Mucosa of descending colon (tissue), 3 donors: ENCODE data around the gene KANK2. TPM values are rescaled to one million over a fixed set of nuclear protein-coding genes. Genes with fewer than 3 reads are reported as not detected.
A peak's percentile ranks its signal among the peaks of the same experiment; 100 is the strongest.

Experiments
- ATAC-seq: fragments of 200-7000 bp; cut with Tn5 transposase; one replicate; pipeline ENCODE4 v1.9.1; 2020; ENCODE audit warnings: mild to moderate bottlenecking, moderate library complexity
- DNase-seq, 3 donors: peaks; one replicate each; pipeline ENCODE4 v3.0.0-alpha.2; 2020
- H3K36me3 ChIP-seq: fragments of 200-600 bp; one replicate; pipeline ENCODE4 v1.8.0; 2021; ENCODE audit warnings: low read depth, mild to moderate bottlenecking
- H3K4me1 ChIP-seq: fragments of 200-600 bp; one replicate; pipeline ENCODE4 v1.8.0; 2021; ENCODE audit warnings: low read depth, mild to moderate bottlenecking
- H3K4me3 ChIP-seq: fragments of 200-600 bp; one replicate; pipeline ENCODE4 v1.8.0; 2021; ENCODE audit warnings: mild to moderate bottlenecking
- H3K9me3 ChIP-seq: fragments of 200-600 bp; one replicate; pipeline ENCODE4 v1.8.0; 2021; ENCODE audit warnings: mild to moderate bottlenecking
- CTCF ChIP-seq: fragments of 200-600 bp; IDR thresholded peaks from one replicate; pipeline ENCODE4 v1.8.0; 2022; ENCODE audit warnings: antibody characterized with exemption, mild to moderate bottlenecking
- intact Hi-C, 2 donors: fragments of 100-400 bp; cut with DNase I in 1 of 2; cut with micrococcal nuclease in 1 of 2; formaldehyde crosslinking; loops; one replicate each; pipeline versions ENCODE4 v1.11.0 to v1.11.1; 2022; cut with DNase I, micrococcal nuclease
- total RNA-seq, 3 donors: library from RNA; stranded (reverse); fragmentation: NEBNext Ultra II Directional in 2 of 3; extraction: Animal tissue kit (Norgen Biotek cat#: 25700) in 2 of 3; gene quantifications; one replicate each; pipeline versions ENCODE4 v1.2.1 to v1.2.4, GENCODE V29; 2021 to 2023
- donor health status: DM: no; HTN: no; CAD: no; lungs with moderate emphysema.
- donor health status: DM: no; HTN: no; CAD: no.
- donor health status: DM: no; HTN: yes; CAD: no.

KANK2 gene
- total RNA-seq, 3 donors from 2014 or later, result 28.0 to 562 (median 77.5) TPM

DNA sequence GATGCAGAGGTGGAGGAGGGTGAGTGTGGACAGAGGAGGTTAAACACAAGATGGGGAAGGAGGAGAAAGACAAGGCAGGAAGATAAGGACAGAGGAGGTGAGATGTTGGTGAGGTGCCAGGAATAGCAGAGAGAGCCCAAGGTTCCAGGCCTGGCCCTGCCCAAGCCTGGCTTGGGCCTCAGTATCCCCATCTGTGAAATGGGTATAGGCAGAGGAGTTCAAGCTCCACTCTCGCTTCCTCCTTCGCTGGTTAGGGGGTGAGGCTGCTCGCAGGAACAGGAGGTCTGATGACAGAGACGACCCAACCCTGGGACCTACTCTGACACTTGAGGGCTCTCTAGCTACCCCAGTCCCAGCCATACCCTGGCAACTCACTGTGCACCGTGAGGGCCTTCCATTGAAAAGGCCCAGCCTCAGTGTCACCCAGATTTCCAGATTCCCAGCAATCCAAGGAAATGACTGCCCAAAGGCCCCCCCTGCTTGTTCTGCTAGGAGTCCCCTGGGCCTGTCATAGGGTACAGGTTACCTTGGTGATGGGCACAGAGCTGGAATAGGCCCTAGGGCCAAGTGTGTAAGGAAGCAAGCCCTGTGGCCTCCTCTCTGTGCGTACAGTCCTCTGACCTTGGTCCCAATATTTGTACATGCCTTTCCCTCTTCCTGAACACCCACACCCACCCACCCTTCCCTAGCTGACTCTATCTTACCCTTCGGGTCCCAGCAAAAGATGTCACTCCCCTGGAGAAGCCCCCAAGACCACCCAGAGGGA is 33.5 kb upstream of the KANK2 start:
- intact Hi-C loops, result no loop called here
- ATAC-seq (no peak), DNase-seq (no peak)
- Histone ChIP-seq H3K36me3 (no peaks in the 10 kb centered on the region), H3K4me3 (no peak overlapping the region), H3K4me1 (no peaks in the 10 kb centered on the region), H3K9me3 (no peaks in the 10 kb centered on the region)
- no peak for TF ChIP-seq CTCF

- intact Hi-C loops, result no loop called here
These were observed 30.0 kb upstream of the KANK2 start for GRCh38 chr19:11227195-11227886.

DNA sequence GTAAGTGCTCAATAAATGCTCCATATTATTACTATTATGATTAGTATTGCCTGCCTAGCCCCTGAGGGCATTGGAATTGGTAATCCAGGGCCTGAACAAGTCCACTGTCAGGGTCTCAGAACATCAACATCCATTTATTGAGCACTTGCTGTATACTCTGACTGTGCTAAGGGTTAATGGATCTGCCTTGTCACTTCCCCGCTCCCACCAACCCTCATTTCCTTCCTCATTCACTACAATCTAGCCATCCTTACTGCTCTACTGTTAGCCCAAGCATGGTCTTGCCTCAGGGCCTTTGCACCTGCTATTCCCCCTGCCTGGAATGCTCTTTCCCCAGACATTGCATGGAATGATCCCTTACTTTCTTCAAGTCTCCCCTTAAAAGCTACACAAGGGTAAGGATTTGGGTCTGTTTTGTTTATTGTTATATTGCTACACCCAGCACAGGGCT is 29.4 kb upstream of the KANK2 start:
- H3K36me3 ChIP-seq, result peaks cover 3% of the 10 kb centered on the region
- H3K4me1 ChIP-seq, result no peaks in the 10 kb centered on the region
- no peak for TF ChIP-seq CTCF
- no peak for DNase-seq
- no peak for ATAC-seq
- no peak overlapping the region for H3K4me3 ChIP-seq
- peaks cover 2% of the 10 kb centered on the region for H3K9me3 ChIP-seq
- intact Hi-C loops, result no loop called here

More at GRCh38 chr19:11227195-11227886, 30.0 kb upstream of the KANK2 start:
- DNase-seq (no peak), ATAC-seq (peak; percentile 68)
- Histone ChIP-seq H3K4me3 (no peak overlapping the region), H3K9me3 (no peaks in the 10 kb centered on the region), H3K4me1 (no peaks in the 10 kb centered on the region), H3K36me3 (no peaks in the 10 kb centered on the region)
- no peak for TF ChIP-seq CTCF

GRCh38 chr19:11225815-11226214 is 28.5 kb upstream of the KANK2 start:
- no peak for ATAC-seq
- intact Hi-C loops, result no loop called here

GRCh38 chr19:11225172-11225571 is 27.8 kb upstream of the KANK2 start:
- no peak for ATAC-seq
- TF ChIP-seq CTCF, result no peak
- peaks cover 8% of the 10 kb centered on the region for H3K36me3 ChIP-seq
- no peak overlapping the region for H3K4me3 ChIP-seq
- no peak for DNase-seq
- H3K4me1 ChIP-seq, result no peaks in the 10 kb centered on the region
- peaks cover 9% of the 10 kb centered on the region for H3K9me3 ChIP-seq
- intact Hi-C loops, result no loop called here

More at GRCh38 chr19:11225815-11226214, 28.5 kb upstream of the KANK2 start:
- DNase-seq, result no peak
- Histone ChIP-seq H3K36me3 (peaks cover 8% of the 10 kb centered on the region), H3K4me3 (no peak overlapping the region), H3K9me3 (peaks cover 9% of the 10 kb centered on the region), H3K4me1 (no peaks in the 10 kb centered on the region)
- no peak for TF ChIP-seq CTCF
